ENCODE measurements around the gene ANKRD33B.

DNA sequence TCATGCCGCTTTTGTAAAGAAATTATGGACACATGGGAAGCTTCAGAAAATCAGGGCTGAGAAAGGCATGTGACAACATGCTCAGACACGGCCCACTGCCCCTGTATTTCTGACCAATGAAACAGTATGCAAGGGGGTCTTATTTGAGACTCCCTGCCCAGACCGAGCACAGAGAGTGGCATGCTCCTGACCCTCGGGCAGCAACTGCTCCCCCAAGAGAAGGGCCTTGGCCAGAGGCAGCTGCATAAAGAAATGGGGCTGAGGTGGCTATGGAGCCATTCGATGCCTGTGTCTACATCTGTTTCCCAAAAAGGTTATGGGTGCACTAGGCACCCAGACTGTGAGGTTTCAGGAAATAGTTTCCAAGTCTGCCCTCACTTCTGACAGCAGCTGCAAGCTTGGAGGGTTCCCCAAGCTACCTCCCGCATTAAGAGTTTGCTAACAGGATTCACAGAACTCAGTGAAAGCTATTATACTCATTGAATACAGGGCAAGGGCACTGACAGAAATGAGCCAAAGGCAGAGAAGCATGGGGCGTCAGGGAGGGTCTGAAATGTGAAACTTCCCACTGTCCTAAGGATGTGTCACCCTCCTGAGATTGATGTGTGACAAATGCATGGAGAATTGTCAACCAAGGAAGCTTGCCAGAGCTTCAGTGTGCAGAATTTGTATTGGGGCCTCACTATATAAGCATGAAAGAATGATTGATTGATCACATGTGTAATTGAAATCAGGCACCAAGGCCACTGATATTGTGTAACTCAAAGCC, 102.8 kb downstream of the ANKRD33B start:
- no peak for TF ChIP-seq GATA2 (IDR thresholded peaks at IDR 0.05; ENCODE audit: low read depth, low read length)
- TF ChIP-seq GATA3 (IDR thresholded peaks at IDR 0.05; ENCODE audit: low read depth, low read length) = no peak
